ENCODE data around the gene ENGASE.

The ENGASE gene

DNA sequence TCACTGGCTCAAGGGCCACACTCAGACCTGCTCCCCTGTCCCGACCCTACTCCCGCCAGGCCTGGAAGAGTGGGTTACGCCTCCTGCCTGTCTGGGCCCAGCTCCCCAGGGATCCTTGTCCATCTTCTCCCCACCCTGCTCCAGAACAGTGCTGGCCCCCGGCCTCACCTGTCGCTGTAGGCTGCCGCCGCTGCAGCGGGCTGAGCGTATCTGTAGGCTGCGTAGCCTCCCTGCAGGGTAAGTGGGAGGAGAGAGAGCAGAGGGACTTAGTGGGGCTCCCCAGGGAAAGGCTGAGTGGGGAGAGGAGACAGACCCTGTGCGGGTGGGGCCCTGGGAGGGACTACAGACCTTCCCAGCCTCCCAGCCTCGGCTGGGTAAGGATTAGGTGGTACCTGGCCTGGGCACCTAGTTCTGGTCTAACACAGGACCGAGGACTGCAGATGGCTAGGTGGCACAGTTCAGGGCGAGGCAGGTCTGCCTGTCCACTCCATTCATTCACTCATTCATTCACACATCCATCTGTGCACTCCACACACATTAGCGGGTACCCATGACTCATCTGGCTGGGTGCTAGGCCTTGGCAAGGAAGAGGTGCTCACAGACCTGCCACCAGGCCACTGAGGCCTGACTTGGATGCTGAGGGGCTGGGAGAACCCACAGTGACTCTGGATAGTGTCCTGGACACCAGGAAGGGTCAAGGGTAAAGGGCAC is 20.9 kb downstream of the ENGASE start:
- no peak for DNase-seq

DNA sequence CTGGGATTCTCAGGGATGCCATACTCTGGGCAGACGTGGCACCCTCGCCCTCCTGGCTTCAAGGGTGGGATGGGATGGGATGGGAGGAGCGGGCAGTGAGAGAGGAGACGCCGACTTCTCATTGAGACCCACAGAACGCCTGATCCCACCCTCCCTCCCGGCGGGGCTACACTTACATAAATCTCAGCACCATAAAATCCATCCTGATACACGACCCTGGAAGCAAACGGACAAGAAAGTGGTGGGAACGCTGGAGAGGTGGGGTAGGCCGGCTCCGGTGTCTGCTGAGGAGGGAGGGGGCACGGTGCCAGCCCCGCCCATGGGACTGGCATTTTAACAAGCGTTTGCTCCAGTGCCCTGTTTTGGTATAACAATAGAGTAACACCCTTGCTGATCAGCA is 21.9 kb downstream of the ENGASE start:
- no peak for DNase-seq

DNA sequence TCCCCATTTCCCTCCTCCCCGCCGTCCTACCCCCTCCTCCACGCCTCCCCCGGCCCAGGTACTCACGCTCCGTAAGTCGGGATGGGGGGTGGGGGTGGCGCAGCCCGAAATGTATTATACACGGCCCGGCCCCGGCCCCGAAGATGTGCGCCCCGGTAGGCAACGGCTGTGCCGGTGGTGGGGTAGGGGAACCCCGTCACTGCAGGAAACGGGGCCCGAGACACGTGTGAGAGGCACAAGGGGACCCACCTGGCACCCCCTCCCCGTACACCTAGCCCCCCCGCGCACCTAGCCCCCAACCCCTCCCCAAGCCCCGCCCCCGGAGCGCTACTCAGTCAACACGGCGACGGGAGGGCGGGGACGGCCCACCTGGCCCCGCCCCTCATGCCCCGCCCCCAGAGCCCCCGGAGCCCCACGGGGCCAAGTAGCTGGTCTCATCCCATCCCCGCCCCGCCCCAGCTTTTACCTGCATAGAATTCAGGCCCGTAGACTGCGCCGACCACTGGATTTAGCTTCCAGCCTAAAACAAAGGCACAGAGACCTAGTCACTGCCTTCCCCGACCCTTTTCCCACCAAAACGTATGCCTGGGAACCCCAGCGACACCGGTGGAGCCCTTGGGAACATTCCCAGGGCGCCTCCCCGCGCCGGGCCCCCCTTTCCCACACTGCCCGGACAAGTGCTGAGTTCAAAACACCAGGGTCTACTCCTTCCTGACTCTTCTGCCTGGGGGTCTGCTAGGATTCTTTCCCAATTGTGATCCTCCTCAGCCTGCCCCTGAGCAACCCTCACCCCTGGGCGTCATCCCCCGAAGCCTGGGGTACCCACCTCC is 22.8 kb downstream of the ENGASE start:
- no peak for DNase-seq

DNA sequence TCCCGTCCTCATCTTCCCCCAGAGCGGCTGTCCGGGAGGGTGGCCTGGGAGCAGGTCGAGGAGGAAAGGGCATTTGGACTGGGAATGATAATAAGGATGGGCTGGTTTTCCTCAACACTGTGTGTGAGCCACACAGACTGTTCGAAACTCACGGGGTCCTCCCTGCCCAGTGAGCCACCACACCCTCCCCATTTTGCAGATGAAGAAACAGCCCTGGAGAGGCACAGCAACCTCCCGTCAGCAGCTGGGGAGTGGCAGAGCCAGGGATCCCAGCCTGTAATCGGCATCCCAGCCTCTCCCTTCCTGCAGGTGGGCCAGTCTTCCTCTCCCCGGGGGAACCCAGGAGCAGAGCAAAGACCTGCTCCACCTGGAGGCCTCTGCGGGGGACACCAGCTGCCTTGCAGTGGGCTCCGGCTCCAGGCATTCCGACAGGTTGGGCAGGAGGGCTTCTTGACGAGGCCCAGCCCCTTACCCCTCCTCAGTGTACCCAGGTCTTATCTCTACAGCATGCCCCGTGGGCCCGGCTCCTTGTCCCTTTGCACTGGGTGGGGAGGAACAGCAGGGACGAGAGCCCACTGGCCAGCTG is 23.8 kb downstream of the ENGASE start:
- no peak for DNase-seq

DNA sequence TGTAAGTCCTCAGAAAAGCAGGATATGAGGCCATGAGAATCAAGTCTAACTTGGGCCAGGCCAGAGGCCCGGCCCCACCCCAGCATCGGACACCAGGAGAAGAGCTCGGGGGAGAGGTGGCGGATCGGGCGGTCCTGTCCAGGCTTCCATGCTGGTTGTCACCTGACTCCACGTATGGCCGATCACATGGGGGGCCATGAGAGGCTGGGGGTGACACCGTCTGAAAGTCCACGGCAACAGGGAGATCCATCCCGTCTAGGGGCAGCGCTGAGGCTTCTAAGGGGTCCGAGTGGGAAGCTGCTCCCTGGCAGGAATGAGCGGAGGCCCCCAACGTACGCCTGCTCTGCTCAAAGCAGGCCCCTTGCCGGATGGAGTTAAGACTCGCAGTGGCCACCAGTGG is 25.8 kb downstream of the ENGASE start:
- DNase-seq: no peak

DNA sequence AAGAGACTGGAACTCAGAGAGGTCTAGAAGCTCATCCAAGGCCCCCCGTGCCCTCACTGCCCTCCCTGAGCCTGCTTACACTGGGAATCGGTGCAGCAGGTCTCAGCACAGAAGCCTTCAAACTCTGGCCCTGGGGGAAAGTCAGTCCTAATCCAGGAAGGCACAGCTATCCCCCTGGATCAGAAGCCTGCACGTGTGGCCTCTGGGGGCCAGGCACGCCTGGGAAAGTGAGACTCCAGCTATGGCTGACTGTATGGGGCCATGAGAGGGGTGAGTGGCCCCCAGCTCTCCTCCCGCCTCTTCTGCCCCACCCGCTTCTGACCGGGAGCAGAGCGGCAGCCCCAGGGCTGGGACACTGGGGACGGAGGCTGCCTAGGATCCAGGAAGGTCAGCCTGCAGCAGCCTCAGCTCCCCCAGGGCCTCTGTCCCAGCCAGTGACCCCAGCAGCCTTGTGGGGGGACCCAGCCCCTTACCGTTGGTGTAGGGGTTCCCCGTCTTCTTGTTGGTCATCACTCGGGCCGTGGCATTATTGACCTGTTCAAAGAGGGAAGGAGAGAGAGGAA is 26.6 kb downstream of the ENGASE start:
- DNase-seq: no peak

DNA sequence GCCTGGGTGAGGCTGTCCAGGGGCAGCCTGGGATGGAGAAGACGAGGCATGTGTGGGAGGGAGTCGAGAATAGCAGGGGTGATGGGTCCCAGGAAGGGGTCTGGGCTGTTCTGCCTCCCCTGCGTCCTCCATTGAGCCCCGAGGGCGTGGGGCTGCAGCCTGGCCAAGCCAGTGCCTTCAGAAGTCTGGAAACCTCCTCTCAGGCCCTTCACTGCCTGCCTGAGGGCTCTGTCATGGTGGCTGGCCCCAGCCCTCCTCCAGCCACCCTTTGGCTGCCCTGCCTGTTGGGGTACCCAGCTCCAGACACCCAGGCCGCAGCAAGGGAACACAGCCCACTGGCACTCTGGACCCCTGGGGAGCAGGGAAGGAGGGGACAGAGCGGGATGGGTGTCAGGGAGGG is 27.6 kb downstream of the ENGASE start:
- no peak for DNase-seq

DNA sequence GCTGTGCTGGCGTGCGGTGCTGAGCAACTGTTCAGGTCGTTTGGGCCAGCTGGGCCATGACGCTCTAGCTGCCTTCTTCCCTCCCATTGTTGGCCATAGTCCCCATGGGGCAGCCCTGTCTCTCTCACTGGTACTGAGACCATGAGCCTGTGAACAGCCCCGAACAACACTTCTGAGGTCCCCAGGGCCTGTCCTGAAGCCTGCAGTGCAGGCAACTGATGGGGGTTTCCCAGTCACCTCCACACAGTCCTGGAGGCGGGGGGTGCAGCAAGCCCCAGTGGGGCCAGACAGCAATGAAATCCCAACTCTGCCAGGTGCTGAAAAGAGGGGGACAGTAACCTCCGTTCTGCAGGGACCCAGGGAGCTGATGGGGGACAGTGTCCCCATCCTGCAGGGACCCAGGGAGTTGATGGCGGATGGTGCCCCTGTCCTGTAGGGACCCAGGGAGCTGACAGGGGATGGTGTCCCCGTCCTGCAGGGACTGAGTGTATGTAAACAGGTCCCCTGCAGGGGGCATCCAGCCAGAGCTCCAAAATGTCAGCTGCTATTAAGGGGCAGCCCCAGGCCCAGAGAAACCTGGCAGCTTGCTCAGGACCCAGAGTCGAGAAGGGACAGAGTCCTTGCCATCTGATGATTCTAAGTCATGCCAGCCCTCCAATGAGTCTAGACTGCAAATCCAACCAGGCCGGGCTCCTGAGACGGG is 30.4 kb downstream of the ENGASE start:
- DNase-seq: no peak

DNA sequence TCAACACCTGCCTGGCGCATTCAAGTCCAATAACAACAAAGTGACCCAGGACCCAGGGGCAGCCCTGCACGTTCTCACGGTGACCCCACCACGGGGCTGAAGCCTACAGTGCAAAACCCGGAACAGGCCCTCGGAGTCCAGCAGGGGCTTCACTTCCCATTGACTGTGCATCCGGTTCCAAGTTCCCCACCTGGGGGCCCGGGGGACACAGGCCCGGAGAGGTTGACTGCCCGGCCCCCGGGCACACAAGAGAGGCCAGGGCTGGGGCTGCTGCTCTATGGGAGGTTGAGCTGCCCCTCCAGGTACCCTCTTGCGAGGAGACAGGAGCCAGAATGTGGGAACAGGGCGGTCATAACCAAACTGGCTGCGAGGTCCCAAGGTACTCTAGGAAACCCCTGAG is 31.3 kb downstream of the ENGASE start:
- no peak for DNase-seq

DNA sequence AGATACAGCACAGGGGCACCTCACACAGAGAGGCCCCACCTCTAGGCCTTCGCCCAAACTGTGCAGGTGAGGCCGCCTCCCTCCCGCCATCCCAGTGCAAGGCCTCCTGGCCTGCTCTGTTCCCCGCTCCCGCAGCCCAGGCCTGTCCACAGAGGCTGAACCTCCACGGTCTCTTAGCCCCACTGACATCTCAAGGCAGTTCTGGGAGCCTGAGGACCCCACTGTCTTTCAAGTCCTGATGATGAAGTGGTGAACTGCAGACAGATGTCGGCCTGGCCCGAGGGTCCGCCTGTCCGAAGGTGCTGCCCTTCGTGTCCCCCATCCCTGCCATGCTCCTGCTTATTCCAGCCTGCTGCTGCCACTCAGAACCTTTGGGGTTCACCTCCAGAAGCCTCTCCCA is 32.3 kb downstream of the ENGASE start:
- no peak for DNase-seq

DNA sequence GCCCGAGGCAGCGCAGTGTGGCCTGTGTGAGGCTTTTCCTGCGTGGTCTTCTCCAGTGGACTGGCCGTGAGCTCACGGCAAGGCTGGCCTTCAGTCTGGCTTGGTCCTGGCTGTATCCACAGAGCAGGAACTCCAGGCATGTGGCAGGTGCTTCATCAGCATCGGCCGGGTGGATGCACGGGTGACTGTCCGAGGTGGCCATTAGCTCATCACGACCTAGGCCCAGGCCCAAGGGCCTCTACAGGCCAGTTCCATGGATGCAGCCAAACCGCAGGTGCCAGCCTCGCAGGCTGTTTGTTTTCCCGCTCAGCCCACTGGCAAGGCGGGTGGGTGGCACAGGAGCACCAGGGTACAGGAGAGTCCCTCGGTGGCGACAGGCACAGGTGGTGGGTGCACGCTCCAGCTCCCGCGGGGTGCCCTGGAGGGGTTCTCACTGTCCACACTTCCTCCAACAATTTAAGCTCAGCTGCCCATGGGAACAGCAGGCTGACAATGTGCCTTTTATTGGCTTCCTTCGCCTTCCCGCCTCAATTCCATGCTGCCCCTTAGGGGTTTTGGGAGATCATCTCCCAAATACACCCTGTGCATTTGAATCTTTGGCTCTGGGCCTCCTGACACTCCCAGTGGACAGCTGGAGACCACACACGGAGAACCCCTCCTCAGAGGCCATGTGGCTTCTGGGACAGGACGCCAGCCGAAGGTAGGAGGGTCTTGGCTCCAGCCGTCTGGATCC is 33.0 kb downstream of the ENGASE start:
- DNase-seq: no peak

DNA sequence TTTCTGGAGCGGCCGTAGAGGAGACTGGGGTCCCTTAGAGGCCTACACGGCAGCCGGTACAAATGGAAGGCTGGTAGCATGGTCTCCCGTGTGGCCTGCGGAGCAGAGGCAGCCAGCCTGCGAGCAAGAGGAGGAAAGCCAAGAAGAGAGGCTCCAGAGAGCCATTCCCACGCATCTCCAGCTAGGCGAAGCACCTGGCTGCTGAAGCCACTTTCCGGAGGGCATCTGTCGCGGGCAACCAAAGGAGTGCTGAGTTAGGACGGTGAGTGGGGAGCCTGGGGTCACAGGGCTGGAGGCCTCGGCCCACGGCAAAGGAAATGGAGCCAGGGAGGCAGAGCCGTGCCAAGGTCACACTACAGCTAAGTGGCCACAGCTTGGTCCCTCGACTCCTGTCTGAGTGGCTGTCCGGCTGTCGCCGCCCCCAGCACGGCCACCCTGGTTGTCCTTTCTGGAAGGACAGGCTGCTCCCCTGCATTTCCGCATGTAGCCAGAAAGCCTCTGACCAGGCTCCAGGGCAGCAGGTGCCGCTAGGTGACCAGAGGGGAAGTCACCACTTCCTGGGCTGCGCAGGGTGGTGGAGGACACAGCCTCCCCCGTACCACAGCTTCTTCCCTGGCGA is 33.7 kb downstream of the ENGASE start:
- no peak for DNase-seq

DNA sequence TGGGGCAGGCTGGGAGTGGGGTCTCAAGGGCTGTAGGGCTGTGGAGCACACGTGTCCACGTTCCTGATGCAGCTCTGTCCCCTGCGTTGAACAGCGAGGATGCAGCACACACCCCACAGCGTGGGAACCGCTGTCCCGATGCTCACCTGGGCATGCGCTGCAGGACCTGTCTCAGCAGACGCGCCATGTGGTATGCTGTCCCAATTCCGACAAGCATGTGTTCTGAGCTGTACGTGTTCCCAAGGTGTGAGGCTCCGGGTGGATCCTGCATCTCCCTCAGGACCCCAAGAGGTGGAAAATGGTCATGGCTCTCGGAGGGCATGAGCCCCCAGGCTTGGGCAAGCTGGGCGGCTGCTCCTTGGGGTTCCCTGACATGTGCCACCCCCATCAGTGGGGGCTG is 34.2 kb downstream of the ENGASE start:
- no peak for DNase-seq

DNA sequence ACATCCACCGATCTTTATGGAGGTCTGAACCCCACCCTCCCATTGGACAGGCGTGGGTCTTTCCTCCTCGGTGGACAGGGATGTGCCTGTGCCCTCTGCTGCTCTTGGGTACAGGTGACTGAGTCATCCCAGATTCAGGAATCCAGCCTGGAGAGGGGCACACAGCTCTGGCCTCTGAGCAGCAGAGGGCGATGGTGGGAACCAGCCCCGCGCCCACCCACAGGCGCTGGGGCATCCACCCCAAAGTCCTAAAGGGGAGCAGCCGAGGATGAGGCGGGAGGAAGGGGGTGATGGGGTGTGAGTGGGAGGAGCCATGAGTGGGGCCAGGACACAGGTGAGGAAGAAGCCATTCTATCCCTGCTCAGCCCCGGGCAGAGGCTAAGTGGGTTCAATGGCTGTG is 35.0 kb downstream of the ENGASE start:
- no peak for DNase-seq

DNA sequence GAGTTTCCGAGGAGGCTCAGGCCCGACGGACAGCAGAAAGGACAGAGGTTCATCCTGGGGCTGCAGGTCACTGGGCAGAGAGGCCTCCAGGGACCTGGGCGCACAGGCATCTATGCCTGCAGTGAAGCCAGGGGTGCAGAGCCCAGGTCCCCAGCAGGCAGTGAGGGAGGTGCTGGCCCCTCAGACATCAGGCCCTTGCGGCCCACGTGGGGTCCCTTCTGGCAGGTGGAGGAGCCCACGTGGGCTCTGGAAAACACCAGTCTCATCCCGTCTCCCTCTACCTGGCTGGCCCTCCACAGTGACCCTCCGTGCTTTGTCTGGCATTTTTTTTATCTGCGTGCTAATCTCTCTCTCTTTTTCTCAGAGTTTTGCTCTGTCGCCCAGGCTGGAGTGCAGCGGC is 36.5 kb downstream of the ENGASE start:
- DNase-seq: no peak

DNA sequence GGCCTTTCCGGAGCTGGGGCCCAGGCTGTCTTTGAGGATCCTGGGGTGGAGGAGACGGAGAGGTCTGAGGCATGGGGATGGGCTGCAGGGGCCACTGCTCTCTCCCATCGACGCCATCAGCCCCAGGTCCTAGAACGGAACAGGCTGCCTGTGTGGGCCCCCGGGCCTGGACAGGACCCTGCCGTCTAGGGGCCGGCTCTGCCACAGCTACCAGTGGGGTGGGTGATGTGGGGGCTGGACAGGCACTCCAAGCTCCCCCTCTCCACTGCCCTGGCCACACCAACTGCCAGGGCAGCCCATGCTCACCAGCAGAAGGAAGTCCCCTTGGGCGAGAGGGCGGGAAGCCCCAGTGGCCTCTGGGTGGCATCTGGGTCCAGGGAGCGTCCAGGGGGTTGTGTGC is 37.8 kb downstream of the ENGASE start:
- no peak for DNase-seq

DNA sequence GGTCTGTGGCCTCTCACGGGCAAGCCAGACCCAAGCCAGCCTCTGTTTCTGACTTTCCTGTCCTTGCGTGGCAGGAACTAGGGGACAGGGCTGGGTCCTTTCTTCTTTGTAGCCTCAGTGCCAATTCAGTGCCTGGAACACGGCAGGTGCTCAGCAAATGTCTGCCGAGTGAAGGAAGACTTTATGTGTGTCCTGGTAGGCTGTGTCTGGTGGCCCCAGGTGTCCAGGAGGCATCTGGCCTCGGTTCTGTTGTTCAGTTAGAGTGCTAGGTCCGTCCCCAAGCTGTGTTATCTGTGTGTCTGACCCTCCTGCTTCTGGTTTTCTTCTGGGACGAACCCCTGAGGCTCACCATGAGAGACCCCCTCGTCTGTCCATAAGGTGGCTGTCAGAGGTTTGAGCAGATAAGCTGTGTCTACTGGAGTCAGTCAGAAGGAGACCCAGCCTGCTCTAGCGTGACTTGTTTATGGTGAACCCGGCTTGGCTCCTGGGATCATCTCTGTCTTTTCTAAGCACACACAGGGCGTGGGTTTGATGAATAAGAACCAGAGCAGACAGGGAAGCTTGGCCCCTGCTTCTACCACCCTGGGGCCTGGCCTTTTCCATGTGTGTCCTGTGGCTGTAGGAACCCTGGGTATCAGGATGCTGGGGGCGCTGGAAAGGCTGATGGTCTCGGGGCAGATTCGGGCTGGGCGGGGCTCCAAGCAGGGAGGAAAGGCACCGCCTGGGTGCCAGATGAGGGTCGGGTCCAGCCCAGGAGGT is 39.3 kb downstream of the ENGASE start:
- no peak for DNase-seq

DNA sequence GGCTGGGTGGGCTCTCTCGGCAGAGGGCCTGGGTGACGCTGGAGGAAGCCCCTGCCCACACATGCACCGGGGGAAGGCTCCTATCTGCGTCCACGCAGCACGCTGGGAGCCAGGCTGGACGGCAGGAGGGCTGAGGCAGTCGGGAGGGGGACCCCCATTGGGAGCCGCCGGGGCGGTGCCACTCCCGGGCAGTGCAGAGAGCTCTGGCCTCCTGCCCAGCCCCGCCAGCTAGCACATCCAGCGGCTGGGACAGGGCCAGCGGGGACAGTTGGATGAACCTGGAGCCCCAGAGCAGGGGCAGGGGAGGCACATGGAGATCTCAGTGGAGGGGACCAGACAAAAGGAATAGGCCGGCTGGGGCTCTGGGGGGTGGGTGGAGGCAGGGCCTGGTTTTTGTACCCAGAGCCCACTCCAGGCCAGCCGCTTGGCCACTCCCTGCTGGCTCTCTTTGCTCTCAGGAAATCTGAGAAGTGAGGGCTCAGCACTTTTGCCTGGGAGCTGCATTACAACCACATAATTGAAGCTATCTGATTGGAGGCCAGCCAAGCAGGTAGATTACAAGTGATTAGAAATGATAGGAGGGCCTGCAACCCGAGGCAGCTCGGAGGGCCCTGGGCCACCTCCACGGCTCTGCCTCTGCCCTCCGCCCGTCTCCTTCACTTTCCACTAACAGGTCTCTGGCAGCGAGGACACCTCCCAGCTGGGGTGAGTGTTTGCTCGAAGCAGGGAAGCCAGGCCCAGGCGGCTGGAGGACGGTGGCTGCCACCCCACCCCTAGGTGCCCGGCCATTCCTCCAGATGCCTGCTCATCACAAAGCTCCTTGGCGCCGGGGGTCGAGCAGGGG is 40.1 kb downstream of the ENGASE start:
- no peak for DNase-seq

DNA sequence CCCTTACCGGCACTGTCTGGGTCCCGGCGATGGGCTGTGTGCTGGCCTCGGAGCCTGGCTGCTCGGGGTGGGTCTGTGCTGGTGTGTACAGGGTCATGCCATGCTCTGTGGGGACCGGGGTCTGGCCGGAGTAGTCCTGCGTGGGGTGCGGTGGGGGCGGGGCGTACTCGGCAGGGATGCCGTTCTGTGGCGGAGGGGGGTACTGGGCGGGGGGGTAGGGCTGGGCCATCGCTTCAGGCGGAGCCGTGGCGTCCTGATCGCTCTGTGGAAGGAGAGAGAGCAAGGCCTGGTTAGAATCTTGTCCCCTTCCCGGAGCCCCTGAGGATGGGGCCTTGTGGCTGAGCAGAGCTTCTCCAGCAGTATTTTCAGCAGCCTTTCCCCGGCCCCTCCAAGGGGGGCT is 40.9 kb downstream of the ENGASE start:
- DNase-seq: no peak
